COR-L47 (cell line): Measurements from ENCODE around the gene AGMAT.

Source experiments
- DNase-seq: peaks from one replicate; lab custom pipeline; 2025; lab: John Stamatoyannopoulos, UW

Gene AGMAT

GRCh38 chr1:15584489-15585363, at the start of gene AGMAT:
AGMAT (minus strand) TSS chr1:15585051; CDS start chr1:15584967, 84 bp downstream.
- no peak for DNase-seq

GRCh38 chr1:15633756-15634420, 49.0 kb upstream of the AGMAT start:
- no peak for DNase-seq

- DNase-seq: no peak
Observed at GRCh38 chr1:15628003-15628402, 43.2 kb upstream of the AGMAT start.

GRCh38 chr1:15627343-15627988, 42.6 kb upstream of the AGMAT start:
- no peak for DNase-seq

- DNase-seq: no peak
Observed at GRCh38 chr1:15626269-15626950, 41.6 kb upstream of the AGMAT start.

GRCh38 chr1:15625056-15625917, 40.4 kb upstream of the AGMAT start:
- DNase-seq: no peak

- DNase-seq: no peak
Observed at GRCh38 chr1:15624133-15624714, 39.4 kb upstream of the AGMAT start.

GRCh38 chr1:15623435-15623834, 38.6 kb upstream of the AGMAT start:
- DNase-seq: no peak

- DNase-seq: no peak
Observed at GRCh38 chr1:15622712-15623373, 38.0 kb upstream of the AGMAT start.

GRCh38 chr1:15621975-15622374, 37.1 kb upstream of the AGMAT start:
- no peak for DNase-seq

GRCh38 chr1:15620902-15621682, 36.2 kb upstream of the AGMAT start:
- no peak for DNase-seq

GRCh38 chr1:15620155-15620545, 35.3 kb upstream of the AGMAT start:
- no peak for DNase-seq

GRCh38 chr1:15618655-15619525, 34.0 kb upstream of the AGMAT start:
- DNase-seq: no peak

- DNase-seq: no peak
Observed at GRCh38 chr1:15618077-15618654, 33.3 kb upstream of the AGMAT start.

GRCh38 chr1:15617173-15618076, 32.6 kb upstream of the AGMAT start, which contains the start of gene DDI2:
DDI2 (plus strand) TSS chr1:15617458; CDS start chr1:15617671, 213 bp downstream.
- peak; percentile 93 for DNase-seq

- DNase-seq: no peak
Observed at GRCh38 chr1:15616373-15617172, 31.7 kb upstream of the AGMAT start.
